ENCODE results near the gene SND1. TPM values are rescaled to one million over a fixed set of nuclear protein-coding genes. Genes with fewer than 3 reads are reported as not detected.

Gene SND1
- total and polyA plus RNA-seq, 2 donors (not counting 3 experiments of a cell fraction or from before 2014, with no cell fraction given): 116 to 249 TPM

- no peak for DNase-seq (ENCODE audit: low read depth, low spot score)
- intact Hi-C loops (cut with micrococcal nuclease): no loop called here
- H3K4me2 ChIP-seq (ENCODE audit: insufficient read depth, low read length): no peak overlapping the region
- H2AFZ ChIP-seq (ENCODE audit: low read depth, low read length): no peak overlapping the region
- H3K27me3 ChIP-seq (ENCODE audit: control insufficient read depth in 2 of 2, insufficient read depth in 2 of 2, low read length in 2 of 2): no peaks in the 10 kb centered on the region
- TF ChIP-seq POLR2AphosphoS5 (IDR thresholded peaks at IDR 0.05; ENCODE audit: insufficient read depth, low read depth, low read length) (no peak), GATA2 (IDR thresholded peaks at IDR 0.05; ENCODE audit: insufficient read depth, insufficient read length, low read depth, low read length) (no peak), POLR2A (IDR thresholded peaks at IDR 0.05; ENCODE audit: low read depth, low read length) (no peak)
- dilution Hi-C loops (cut with MboI; ENCODE audit: extremely low pct_ligation_motif_present, low sequenced_read_pairs): no loop called here
- POLR2A ChIA-PET: no interaction called here
- no peaks in the 10 kb centered on the region for H3K79me2 ChIP-seq (ENCODE audit: control insufficient read depth, insufficient read depth, low read length)
- no peaks in the 10 kb centered on the region for H3K9me3 ChIP-seq (replicated peaks; ENCODE audit: control insufficient read depth, insufficient read depth, low read length)
- no peak overlapping the region for H3K4me3 ChIP-seq (replicated peaks in 1 of 3; ENCODE audit: insufficient read depth in 1 of 3, low read depth in 1 of 3, low read length in 3 of 3)
- no peaks in the 10 kb centered on the region for H3K4me1 ChIP-seq (ENCODE audit: control insufficient read depth, extremely low read depth, insufficient read depth, low read length)
- peaks cover under 1 to 2% of the 10 kb centered on the region in 2 experiments for H3K36me3 ChIP-seq (ENCODE audit: control insufficient read depth in 2 of 2, extremely low read depth in 1 of 2, insufficient read depth in 2 of 2, low read length in 2 of 2)
- no peaks in the 10 kb centered on the region for H3K9me1 ChIP-seq (replicated peaks; ENCODE audit: control insufficient read depth, extremely low read depth, insufficient read depth, low read length)
- no peak overlapping the region for H3K27ac ChIP-seq (ENCODE audit: insufficient read depth, low read depth, low read length)
- no peak overlapping the region for H3K9ac ChIP-seq (replicated peaks; ENCODE audit: extremely low read depth, insufficient read depth, low read length)
- no peak for FAIRE-seq
- CTCF ChIA-PET: interaction anchor here (1.0 to 1.4 kb wide), 3 partner anchors 68 to 360 kb away, joined by 3 to 4 read pairs (median 3); no protein-coding TSS in a partner anchor
- no TSS peak for BruUV-seq (replicated peaks)
- no peaks in the 10 kb centered on the region for H4K20me1 ChIP-seq (replicated peaks; ENCODE audit: control insufficient read depth, extremely low read depth, insufficient read depth, low read length)
Measured at GRCh38 chr7:128067983-128068382, 416.0 kb downstream of the SND1 start.

DNA sequence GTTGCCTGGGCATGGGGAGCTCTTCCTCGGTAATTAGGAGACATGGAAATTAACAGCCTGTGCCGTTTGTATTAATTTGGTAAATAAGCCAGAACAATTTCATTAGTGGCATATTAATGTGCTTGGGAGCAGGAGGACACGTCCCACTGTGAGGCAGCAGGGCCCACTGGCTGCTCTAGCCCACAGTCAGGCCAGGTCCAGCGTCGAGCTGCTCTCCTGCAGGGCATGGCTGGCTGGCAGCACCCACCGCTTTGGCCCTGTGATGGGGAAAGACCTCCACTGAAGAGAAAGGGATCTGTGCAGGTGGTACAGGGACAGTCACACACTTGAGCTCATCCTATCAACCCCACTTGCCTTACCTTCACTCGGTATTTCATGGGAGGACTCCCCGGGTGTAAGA lies 416.8 kb downstream of the SND1 start:
- intact Hi-C loops (cut with micrococcal nuclease): no loop called here
- H3K4me3 ChIP-seq (replicated peaks in 1 of 3; ENCODE audit: insufficient read depth in 1 of 3, low read depth in 1 of 3, low read length in 3 of 3): no peak overlapping the region
- no TSS peak for BruUV-seq (replicated peaks)
- no peak overlapping the region for H3K4me2 ChIP-seq (ENCODE audit: insufficient read depth, low read length)
- CTCF ChIA-PET: interaction anchor here (1.0 to 1.4 kb wide), 5 partner anchors 13 to 360 kb away, joined by 3 to 4 read pairs (median 3); no protein-coding TSS in a partner anchor
- no peak for TF ChIP-seq JUN (IDR thresholded peaks at IDR 0.05; ENCODE audit: borderline replicate concordance, insufficient read depth, insufficient read length, low read depth)
- no peak for TF ChIP-seq POLR2A (IDR thresholded peaks at IDR 0.05; ENCODE audit: low read depth, low read length)
- TF ChIP-seq GATA2 (IDR thresholded peaks at IDR 0.05; ENCODE audit: insufficient read depth, insufficient read length, low read depth, low read length): no peak
- no peak for TF ChIP-seq MAX (IDR thresholded peaks at IDR 0.05; ENCODE audit: insufficient read depth, insufficient read length)
- no peak for TF ChIP-seq EZH2 (IDR thresholded peaks at IDR 0.05; ENCODE audit: borderline replicate concordance, low read depth, low read length, severe bottlenecking)
- TF ChIP-seq CTCF (IDR thresholded peaks at IDR 0.05; ENCODE audit: extremely low read depth in 1 of 2, insufficient read depth in 1 of 2, low read depth in 1 of 2, low read length in 2 of 2): no peak
- no peak for TF ChIP-seq MYC (IDR thresholded peaks at IDR 0.05; ENCODE audit: low read depth, low read length)
- TF ChIP-seq FOS (IDR thresholded peaks at IDR 0.05; ENCODE audit: borderline replicate concordance, insufficient read depth, low read length): no peak
- TF ChIP-seq POLR2AphosphoS5 (IDR thresholded peaks at IDR 0.05; ENCODE audit: insufficient read depth, low read depth, low read length): no peak
- no peaks in the 10 kb centered on the region for H3K9me1 ChIP-seq (replicated peaks; ENCODE audit: control insufficient read depth, extremely low read depth, insufficient read depth, low read length)
- no peak overlapping the region for H3K27ac ChIP-seq (ENCODE audit: insufficient read depth, low read depth, low read length)
- DNase-seq (ENCODE audit: low read depth, low spot score): no peak
- H3K36me3 ChIP-seq (ENCODE audit: control insufficient read depth in 2 of 2, extremely low read depth in 1 of 2, insufficient read depth in 2 of 2, low read length in 2 of 2): peaks cover 0 to 2% of the 10 kb centered on the region in 2 experiments
- no peaks in the 10 kb centered on the region for H3K27me3 ChIP-seq (ENCODE audit: control insufficient read depth in 2 of 2, insufficient read depth in 2 of 2, low read length in 2 of 2)
- no peaks in the 10 kb centered on the region for H3K4me1 ChIP-seq (ENCODE audit: control insufficient read depth, extremely low read depth, insufficient read depth, low read length)
- H2AFZ ChIP-seq (ENCODE audit: low read depth, low read length): no peak overlapping the region
- POLR2A ChIA-PET: no interaction called here
- no peak overlapping the region for H3K9ac ChIP-seq (replicated peaks; ENCODE audit: extremely low read depth, insufficient read depth, low read length)
- dilution Hi-C loops (cut with MboI; ENCODE audit: extremely low pct_ligation_motif_present, low sequenced_read_pairs): no loop called here
- H3K79me2 ChIP-seq (ENCODE audit: control insufficient read depth, insufficient read depth, low read length): no peaks in the 10 kb centered on the region
- no peaks in the 10 kb centered on the region for H3K9me3 ChIP-seq (replicated peaks; ENCODE audit: control insufficient read depth, insufficient read depth, low read length)
- no peaks in the 10 kb centered on the region for H4K20me1 ChIP-seq (replicated peaks; ENCODE audit: control insufficient read depth, extremely low read depth, insufficient read depth, low read length)
- FAIRE-seq: no peak

All from endothelial cell of umbilical vein (primary cell).